ENCODE data around the gene GTF2H4.

The GTF2H4 gene

GRCh38 chr6:30954631-30955366, 46.8 kb downstream of the GTF2H4 start:
- no peak for DNase-seq (ENCODE audit: insufficient read length, low spot score)
- FAIRE-seq: no peak
- TF ChIP-seq CTCF (IDR thresholded peaks at IDR 0.05; ENCODE audit: insufficient read depth, missing control alignments): no peak

GRCh38 chr6:30955367-30956042, 47.5 kb downstream of the GTF2H4 start:
- FAIRE-seq: no peak

GRCh38 chr6:30957716-30958115, 49.7 kb downstream of the GTF2H4 start:
- FAIRE-seq: no peak
- no peak for TF ChIP-seq CTCF (IDR thresholded peaks at IDR 0.05; ENCODE audit: insufficient read depth, missing control alignments)
- no peak for DNase-seq (ENCODE audit: insufficient read length, low spot score)

More at GRCh38 chr6:30955367-30956042, 47.5 kb downstream of the GTF2H4 start:
- TF ChIP-seq CTCF (IDR thresholded peaks at IDR 0.05; ENCODE audit: insufficient read depth, missing control alignments): no peak
- no peak for DNase-seq (ENCODE audit: insufficient read length, low spot score)

GRCh38 chr6:30960907-30961673, 53.1 kb downstream of the GTF2H4 start:
- no peak for FAIRE-seq
- no peak for DNase-seq (ENCODE audit: insufficient read length, low spot score)

GRCh38 chr6:30962716-30963115, 54.7 kb downstream of the GTF2H4 start:
- no peak for TF ChIP-seq CTCF (IDR thresholded peaks at IDR 0.05; ENCODE audit: insufficient read depth, missing control alignments)
- no peak for FAIRE-seq
- DNase-seq (ENCODE audit: insufficient read length, low spot score): no peak

More at GRCh38 chr6:30960907-30961673, 53.1 kb downstream of the GTF2H4 start:
- no peak for TF ChIP-seq CTCF (IDR thresholded peaks at IDR 0.05; ENCODE audit: insufficient read depth, missing control alignments)

- no peak for TF ChIP-seq CTCF (IDR thresholded peaks at IDR 0.05; ENCODE audit: insufficient read depth, missing control alignments)
- no peak for DNase-seq (ENCODE audit: insufficient read length, low spot score)
- no peak for FAIRE-seq
These were observed 55.6 kb downstream of the GTF2H4 start for GRCh38 chr6:30963641-30964040.

Data from D721Med (cell line).